HG03039 (cell line): Measurements from ENCODE around the gene TMEM238.

ENCODE experiments used
- ATAC-seq: cut with Tn5 transposase; IDR thresholded peaks from one replicate; pipeline ENCODE4 v1.9.1; 2021; ENCODE audit warnings: mild to moderate bottlenecking, moderate library complexity; ENCODE audit not compliant: unreplicated experiment

TMEM238 gene

GRCh38 chr19:55360902-55361301 lies 23.2 kb downstream of the TMEM238 start:
- no peak for ATAC-seq

GRCh38 chr19:55358943-55359908 lies 24.9 kb downstream of the TMEM238 start:
- no peak for ATAC-seq

GRCh38 chr19:55358493-55358892 lies 25.6 kb downstream of the TMEM238 start:
- ATAC-seq = no peak

GRCh38 chr19:55355213-55355821 lies 28.8 kb downstream of the TMEM238 start:
- no peak for ATAC-seq

- no peak for ATAC-seq
These were observed 29.3 kb downstream of the TMEM238 start, which contains the start of gene COX6B2 for GRCh38 chr19:55354698-55355212. Gene COX6B2, minus strand, starts transcription at chr19:55354719. Its CDS starts 198 bp downstream, at chr19:55354521.

GRCh38 chr19:55353803-55354697 lies 30.0 kb downstream of the TMEM238 start:
- ATAC-seq = no peak

- no peak for ATAC-seq
These were observed 30.7 kb downstream of the TMEM238 start for GRCh38 chr19:55353356-55353802.

- ATAC-seq = no peak
These were observed 31.4 kb downstream of the TMEM238 start for GRCh38 chr19:55352549-55353145.

DNA sequence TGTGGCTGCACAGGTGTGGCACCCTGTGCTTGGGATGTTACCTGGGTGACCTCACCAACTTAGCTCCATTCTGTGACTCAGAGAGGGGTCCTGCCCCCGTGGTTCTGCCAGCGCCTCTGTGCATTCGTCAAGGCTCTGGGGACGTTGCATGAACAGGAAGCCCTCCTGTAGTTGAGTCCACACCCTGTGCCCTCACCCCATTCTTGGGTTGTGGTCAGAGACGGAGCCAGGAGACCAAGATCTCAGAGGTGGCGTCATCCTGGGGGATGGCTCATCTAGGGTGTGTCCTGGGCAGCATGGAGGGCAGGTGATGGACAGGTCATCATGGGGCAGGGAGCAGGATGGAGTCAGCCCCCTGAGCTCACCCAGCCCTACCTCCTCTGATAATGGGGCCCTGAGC lies 32.1 kb downstream of the TMEM238 start:
- ATAC-seq = no peak

DNA sequence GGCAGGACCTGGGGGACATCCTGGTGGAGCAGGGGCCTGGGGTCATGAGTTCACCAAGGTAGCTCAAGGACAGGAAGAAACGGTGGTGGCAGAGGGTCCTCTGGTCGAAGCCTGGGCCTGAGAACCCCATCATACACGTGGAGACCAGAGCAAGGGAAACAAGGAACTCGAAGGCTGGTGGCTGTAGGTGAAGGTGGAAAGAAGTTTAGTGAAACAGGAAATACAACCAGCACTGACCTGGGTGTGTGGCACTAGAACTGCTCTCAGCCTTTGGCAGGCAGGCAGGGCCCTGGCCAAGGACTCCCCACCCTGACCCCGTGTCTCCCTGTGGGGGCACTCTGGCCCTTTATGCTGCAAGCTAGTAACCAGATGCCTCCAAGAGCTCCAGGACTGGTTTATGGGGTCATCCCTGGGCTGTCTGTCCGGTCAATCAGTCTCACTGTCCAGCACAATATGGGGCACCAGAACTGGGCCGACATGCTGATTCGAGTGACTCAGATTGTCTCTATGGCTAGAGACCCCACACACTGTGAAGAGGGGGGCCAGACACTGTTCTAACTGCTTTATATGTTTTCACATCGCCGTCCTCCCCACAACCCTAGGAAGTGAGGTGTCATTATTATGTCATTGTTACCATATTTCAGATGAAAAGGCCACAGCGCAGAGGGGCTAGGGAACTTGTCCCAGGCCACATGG lies 33.3 kb downstream of the TMEM238 start:
- ATAC-seq = no peak

- no peak for ATAC-seq
These were observed 35.6 kb downstream of the TMEM238 start for GRCh38 chr19:55348317-55349034.

DNA sequence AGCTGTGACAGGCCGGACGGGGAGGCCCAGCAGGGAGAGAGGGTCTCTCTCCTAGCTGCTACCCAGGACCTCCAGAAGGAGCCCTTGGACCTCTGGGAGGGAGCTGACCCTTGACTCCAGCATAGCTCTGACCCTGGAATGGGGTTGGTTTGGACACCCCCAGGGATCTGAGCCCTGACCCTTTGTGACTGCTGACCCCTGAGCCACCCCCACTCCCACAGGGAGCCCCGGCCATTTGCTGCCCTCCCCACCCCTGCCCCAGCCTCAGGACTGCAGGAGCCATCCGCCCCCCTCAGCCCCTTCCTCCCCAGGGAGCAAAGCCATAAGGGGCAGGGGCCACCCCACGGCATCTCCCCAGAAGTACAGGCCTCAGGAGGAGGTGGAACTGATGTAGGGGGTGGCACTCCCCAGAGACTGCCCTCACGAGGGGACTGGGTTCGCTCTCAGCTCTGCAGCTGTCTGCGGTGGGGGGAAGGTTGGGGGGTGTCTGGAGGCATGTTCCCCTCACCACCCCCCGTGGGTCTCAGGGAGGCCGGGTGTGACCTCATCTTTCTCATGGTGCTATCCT lies 36.6 kb downstream of the TMEM238 start:
- no peak for ATAC-seq

DNA sequence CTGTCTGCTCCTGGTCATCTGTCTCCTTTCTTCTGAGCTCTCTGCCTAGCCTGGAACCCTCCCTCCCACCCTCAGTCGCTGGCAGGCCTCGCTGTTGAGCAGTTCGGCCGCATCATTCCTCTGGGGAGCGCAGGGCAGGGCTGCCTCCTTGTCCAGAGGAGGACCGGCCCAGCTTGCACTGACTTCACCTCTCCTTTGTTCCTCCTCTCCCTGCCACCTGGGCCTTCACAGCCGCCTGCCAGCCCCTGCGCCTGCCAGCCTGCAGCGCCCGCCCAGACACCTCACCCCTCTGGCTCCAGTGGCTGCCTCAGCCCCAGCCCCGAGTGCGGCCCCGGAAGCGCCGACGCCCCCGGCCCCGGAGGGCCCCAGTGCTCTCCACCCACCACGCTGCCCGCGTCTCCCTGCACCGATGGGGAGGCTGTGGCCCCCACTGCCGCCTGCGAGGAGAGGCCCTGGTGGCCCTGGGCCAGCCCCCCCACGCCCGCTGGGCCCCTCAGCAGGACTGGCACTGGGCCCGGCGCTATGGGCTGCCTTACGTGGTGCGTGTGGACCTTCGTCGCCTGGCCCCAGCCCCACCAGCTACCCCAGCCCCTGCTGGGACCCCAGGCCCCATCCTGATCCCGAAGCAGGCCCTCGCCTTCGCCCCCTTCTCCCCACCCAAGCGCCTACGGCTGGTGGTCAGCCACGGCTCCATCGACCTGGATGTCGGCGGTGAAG lies 37.2 kb downstream of the TMEM238 start:
- no peak for ATAC-seq

- no peak for ATAC-seq
These were observed 38.0 kb downstream of the TMEM238 start for GRCh38 chr19:55345818-55346724.

DNA sequence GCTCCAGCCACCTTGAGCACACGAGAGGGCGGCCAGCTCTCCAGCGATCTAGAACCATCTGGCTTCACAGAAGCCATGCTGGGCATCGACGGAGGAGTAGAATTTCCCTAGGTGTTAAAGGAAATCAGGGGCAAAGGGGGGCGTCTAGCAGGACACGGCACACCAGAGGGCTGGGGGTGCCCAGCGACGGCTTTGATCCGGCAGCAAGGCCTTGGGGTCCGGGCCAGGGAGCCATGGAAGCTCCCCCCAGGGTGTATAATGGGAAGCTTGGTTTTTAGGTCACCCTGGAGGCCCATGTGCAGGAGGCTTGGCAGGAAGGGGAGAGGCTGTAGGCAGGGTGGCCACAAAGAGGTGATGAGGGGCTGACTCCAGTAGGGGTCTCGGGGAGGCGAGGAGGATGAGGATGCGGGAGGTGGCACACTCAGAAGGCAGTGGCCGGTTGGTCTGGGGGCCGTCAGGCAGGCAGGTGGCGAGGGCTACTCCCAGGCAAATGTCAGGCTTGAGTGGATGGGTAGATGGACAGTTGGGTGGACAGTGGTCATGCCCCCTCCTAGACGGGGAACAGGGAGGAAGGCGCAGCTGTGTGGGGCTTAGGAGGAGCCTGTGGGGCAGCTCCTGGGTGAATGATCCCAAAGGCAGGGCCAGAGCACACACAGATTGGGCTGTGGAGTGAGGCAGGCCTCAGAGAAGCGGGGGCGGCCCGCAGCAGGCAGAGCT lies 38.8 kb downstream of the TMEM238 start:
- ATAC-seq = no peak

GRCh38 chr19:55344444-55344843 lies 39.6 kb downstream of the TMEM238 start:
- ATAC-seq = no peak
